Myometrial cell (primary cell): Measurements from ENCODE around the gene DAZ2. TPM values are rescaled to one million over a fixed set of nuclear protein-coding genes. Genes with fewer than 3 reads are reported as not detected.

Source experiments
- total RNA-seq: library from RNA; depleted of rRNA; stranded (reverse); fragments of >200 nt; gene quantifications from 2 replicates; pipeline ENCODE4 v1.2.3, GENCODE V29; 2015

The DAZ2 gene, protein sequence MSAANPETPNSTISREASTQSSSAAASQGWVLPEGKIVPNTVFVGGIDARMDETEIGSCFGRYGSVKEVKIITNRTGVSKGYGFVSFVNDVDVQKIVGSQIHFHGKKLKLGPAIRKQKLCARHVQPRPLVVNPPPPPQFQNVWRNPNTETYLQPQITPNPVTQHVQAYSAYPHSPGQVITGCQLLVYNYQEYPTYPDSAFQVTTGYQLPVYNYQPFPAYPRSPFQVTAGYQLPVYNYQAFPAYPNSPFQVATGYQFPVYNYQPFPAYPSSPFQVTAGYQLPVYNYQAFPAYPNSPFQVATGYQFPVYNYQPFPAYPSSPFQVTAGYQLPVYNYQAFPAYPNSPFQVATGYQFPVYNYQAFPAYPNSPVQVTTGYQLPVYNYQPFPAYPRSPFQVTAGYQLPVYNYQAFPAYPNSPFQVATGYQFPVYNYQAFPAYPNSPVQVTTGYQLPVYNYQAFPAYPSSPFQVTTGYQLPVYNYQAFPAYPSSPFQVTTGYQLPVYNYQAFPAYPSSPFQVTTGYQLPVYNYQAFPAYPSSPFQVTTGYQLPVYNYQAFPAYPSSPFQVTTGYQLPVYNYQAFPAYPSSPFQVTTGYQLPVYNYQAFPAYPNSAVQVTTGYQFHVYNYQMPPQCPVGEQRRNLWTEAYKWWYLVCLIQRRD
- total RNA-seq = not detected in 2 replicates

DNA sequence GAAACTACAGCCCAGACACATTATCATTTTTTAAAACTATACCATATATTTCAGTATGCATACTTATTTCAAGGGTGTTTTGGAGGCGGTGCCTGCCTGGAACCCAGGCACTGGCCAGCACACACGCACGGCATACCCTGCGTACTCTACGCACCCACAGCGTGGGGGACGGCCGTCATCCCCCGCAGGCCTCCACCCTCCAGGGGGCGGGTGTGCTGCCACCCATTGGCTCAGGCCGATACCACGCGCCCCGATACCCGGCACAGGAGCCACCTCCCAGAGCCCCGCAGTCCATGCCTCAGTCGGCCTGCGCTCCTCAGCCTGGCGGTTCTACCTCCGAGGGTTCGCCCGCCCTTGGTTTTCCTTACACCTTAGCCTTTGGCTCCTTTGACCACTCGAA, at the start of gene DAZ2:
Gene DAZ2 (plus strand): TSS at position 301 of the 400 bp plus-strand sequence. CDS start 208 bp downstream, outside the sequence.

DNA sequence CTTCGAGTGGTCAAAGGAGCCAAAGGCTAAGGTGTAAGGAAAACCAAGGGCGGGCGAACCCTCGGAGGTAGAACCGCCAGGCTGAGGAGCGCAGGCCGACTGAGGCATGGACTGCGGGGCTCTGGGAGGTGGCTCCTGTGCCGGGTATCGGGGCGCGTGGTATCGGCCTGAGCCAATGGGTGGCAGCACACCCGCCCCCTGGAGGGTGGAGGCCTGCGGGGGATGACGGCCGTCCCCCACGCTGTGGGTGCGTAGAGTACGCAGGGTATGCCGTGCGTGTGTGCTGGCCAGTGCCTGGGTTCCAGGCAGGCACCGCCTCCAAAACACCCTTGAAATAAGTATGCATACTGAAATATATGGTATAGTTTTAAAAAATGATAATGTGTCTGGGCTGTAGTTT, 20.4 kb upstream of the DAZ2 start, which contains the start of gene DAZ1:
Gene DAZ1 (minus strand): TSS at position 101 of the 400 bp plus-strand sequence. CDS start 208 bp downstream, outside the sequence.

Other genes with a start within 250 kb of the DAZ2 start
- gene BPY2, start 235.3 kb upstream of the DAZ2 start, total RNA-seq = not detected in 2 replicates
- not detected in 2 replicates for gene DAZ1, start 20.5 kb upstream of the DAZ2 start, total RNA-seq